ENCODE data around the gene XRRA1. TPM values are rescaled to one million over a fixed set of nuclear protein-coding genes. Genes with fewer than 3 reads are reported as not detected.

XRRA1 gene
- total and polyA plus RNA-seq, 2 of the 13 experiments (the other 11 are each of a cell fraction or from before 2014, with no cell fraction given), result 7.6 to 10.5 TPM

DNA sequence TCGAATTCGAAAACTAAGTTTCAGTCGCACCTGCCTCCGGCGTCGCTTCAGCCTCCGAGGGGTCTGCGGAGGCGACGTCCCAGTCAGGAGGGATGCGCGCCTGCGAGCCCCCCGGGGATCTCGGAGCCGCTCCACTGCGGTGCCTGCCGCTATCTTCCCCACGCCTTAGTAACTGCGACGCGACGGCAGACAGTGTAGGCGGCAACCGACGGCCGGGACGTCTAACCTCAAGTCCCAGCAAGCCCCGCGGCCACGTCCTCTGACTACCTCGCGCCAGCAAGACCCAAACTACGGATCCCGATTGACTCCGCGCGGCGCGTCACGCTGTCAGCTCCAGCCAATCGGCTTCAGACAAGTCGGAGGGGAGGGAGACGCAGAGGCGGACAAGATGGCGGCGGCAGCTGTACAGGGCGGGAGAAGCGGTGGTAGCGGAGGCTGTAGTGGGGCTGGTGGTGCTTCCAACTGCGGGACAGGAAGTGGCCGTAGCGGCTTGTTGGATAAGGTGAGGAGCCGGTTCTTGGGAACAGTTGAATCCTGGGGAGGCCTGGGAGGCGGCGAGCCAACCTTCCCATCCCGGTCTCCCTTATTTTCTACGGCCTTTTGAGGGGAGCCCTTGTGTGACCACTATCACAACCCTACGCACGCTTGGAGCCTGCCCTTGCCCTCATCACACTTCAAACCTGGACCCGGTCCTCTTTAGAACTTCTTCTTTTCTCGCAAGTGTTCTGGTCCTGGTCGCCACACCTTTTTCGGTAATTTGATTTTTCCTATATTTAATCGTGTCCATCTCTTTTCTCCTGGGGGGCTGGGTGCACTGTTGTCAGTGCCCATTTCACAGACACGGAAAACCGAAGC, at the start of gene XRRA1, which contains the start of gene SPCS2 (continued):
- TF ChIP-seq, protein P1, sequence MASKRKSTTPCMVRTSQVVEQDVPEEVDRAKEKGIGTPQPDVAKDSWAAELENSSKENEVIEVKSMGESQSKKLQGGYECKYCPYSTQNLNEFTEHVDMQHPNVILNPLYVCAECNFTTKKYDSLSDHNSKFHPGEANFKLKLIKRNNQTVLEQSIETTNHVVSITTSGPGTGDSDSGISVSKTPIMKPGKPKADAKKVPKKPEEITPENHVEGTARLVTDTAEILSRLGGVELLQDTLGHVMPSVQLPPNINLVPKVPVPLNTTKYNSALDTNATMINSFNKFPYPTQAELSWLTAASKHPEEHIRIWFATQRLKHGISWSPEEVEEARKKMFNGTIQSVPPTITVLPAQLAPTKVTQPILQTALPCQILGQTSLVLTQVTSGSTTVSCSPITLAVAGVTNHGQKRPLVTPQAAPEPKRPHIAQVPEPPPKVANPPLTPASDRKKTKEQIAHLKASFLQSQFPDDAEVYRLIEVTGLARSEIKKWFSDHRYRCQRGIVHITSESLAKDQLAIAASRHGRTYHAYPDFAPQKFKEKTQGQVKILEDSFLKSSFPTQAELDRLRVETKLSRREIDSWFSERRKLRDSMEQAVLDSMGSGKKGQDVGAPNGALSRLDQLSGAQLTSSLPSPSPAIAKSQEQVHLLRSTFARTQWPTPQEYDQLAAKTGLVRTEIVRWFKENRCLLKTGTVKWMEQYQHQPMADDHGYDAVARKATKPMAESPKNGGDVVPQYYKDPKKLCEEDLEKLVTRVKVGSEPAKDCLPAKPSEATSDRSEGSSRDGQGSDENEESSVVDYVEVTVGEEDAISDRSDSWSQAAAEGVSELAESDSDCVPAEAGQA (IDR thresholded peaks at IDR 0.05; ENCODE audit: low read depth), result peak; percentile 80
- TF ChIP-seq, protein P1 (CRISPR knock-in tag; IDR thresholded peaks at IDR 0.05; ENCODE audit: borderline replicate concordance), result no peak
- TF ChIP-seq ZNF839 (CRISPR knock-in tag; IDR thresholded peaks at IDR 0.05; ENCODE audit: borderline replicate concordance) (peak; percentile 60; the same call in 1 of the 2 replicates), ZNF776 (CRISPR knock-in tag; IDR thresholded peaks at IDR 0.05) (peak; percentile 59; the same call in 1 of the 2 replicates), ZNF296 (CRISPR knock-in tag; conservative IDR thresholded peaks at IDR 0.05) (0 out of 2 replicates have a peak, but pooled peaks have one; percentile 70), ZNF747 (CRISPR knock-in tag; IDR thresholded peaks at IDR 0.05; ENCODE audit: borderline replicate concordance) (peak; percentile 83), ZBTB42 (CRISPR knock-in tag; IDR thresholded peaks at IDR 0.05) (no peak), TBX2 (CRISPR knock-in tag; IDR thresholded peaks at IDR 0.05; ENCODE audit: borderline replicate concordance) (peak; percentile 70), ZNF816 (CRISPR knock-in tag; IDR thresholded peaks at IDR 0.05; ENCODE audit: borderline replicate concordance) (no peak), ZNF558 (CRISPR knock-in tag; IDR thresholded peaks at IDR 0.05; ENCODE audit: borderline replicate concordance) (peak; percentile 97; the same call in 1 of the 2 replicates), ZNF713 (CRISPR knock-in tag; IDR thresholded peaks at IDR 0.05) (peak; percentile 95), NAIF1 (CRISPR knock-in tag; IDR thresholded peaks at IDR 0.05; ENCODE audit: borderline replicate concordance) (peak; percentile 53; the same call in 1 of the 2 replicates), ZMYM4 (CRISPR knock-in tag; IDR thresholded peaks at IDR 0.05) (peak; percentile 82), ZNF251 (CRISPR knock-in tag; IDR thresholded peaks at IDR 0.05) (no peak), ZNF367 (CRISPR knock-in tag; IDR thresholded peaks at IDR 0.05; ENCODE audit: borderline replicate concordance) (no peak; the same call in 1 of the 2 replicates), SRSF4 (IDR thresholded peaks at IDR 0.05; ENCODE audit: low read depth, low read length, poor library complexity, severe bottlenecking) (no peak), ZNF264 (CRISPR knock-in tag; IDR thresholded peaks at IDR 0.05) (peak; percentile 59; the same call in 1 of the 2 replicates), RBM39 (IDR thresholded peaks at IDR 0.05; ENCODE audit: low read depth, low read length, poor library complexity, severe bottlenecking) (peak; percentile 96), IRX3 (CRISPR knock-in tag; IDR thresholded peaks at IDR 0.05; ENCODE audit: borderline replicate concordance, low read depth) (peak; percentile 94)
- TF ChIP-seq, protein P2, sequence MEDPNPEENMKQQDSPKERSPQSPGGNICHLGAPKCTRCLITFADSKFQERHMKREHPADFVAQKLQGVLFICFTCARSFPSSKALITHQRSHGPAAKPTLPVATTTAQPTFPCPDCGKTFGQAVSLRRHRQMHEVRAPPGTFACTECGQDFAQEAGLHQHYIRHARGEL (CRISPR knock-in tag; IDR thresholded peaks at IDR 0.05), result 0 out of 2 replicates have a peak, but pooled peaks have one; percentile 56
- TF ChIP-seq, protein P3, sequence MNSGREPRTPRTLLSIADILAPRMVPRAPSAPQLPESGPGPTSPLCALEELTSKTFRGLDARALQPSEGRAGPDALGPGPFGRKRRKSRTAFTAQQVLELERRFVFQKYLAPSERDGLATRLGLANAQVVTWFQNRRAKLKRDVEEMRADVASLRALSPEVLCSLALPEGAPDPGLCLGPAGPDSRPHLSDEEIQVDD (CRISPR knock-in tag; IDR thresholded peaks at IDR 0.05; ENCODE audit: borderline replicate concordance), result 0 out of 2 replicates have a peak, but pooled peaks have one; percentile 45
- TF ChIP-seq, protein P4, sequence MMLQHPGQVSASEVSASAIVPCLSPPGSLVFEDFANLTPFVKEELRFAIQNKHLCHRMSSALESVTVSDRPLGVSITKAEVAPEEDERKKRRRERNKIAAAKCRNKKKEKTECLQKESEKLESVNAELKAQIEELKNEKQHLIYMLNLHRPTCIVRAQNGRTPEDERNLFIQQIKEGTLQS (CRISPR knock-in tag; IDR thresholded peaks at IDR 0.05), result no peak
